ENCODE data around the gene L3MBTL4.

The L3MBTL4 gene

GRCh38 chr18:5973099-5973498, 441.6 kb downstream of the L3MBTL4 start:
- Histone ChIP-seq H3K36me3 (ENCODE audit: control insufficient read depth, insufficient read depth, low read length) (no peaks in the 10 kb centered on the region), H3K27ac (ENCODE audit: low read length) (no peak overlapping the region), H3K4me3 (ENCODE audit: low read length) (no peak overlapping the region), H3K4me1 (ENCODE audit: control insufficient read depth, insufficient read depth, low read length) (peaks cover 3% of the 10 kb centered on the region; the same call in 1 of the 2 replicates), H3K9me3 (ENCODE audit: control insufficient read depth, insufficient read depth, low read length) (no peaks in the 10 kb centered on the region), H3K27me3 (ENCODE audit: control insufficient read depth, insufficient read depth, low read length) (no peaks in the 10 kb centered on the region)
- no CpG with 5 or more reads among the region's 3 CpGs for WGBS (ENCODE audit: insufficient coverage, insufficient read length)
- DNase-seq (ENCODE audit: low read depth, low spot score), result no peak

GRCh38 chr18:5972298-5972697, 442.4 kb downstream of the L3MBTL4 start:
- no peaks in the 10 kb centered on the region for H3K36me3 ChIP-seq (ENCODE audit: control insufficient read depth, insufficient read depth, low read length)
- no peaks in the 10 kb centered on the region for H3K27me3 ChIP-seq (ENCODE audit: control insufficient read depth, insufficient read depth, low read length)
- peaks cover 3% of the 10 kb centered on the region; the same call in 1 of the 2 replicates for H3K4me1 ChIP-seq (ENCODE audit: control insufficient read depth, insufficient read depth, low read length)
- H3K4me3 ChIP-seq (ENCODE audit: low read length), result no peak overlapping the region
- no peak overlapping the region for H3K27ac ChIP-seq (ENCODE audit: low read length)
- no peak for DNase-seq (ENCODE audit: low read depth, low spot score)
- H3K9me3 ChIP-seq (ENCODE audit: control insufficient read depth, insufficient read depth, low read length), result no peaks in the 10 kb centered on the region
- no CpG with 5 or more reads among the region's 7 CpGs for WGBS (ENCODE audit: insufficient coverage, insufficient read length)

GRCh38 chr18:5969989-5970403, 444.7 kb downstream of the L3MBTL4 start:
- Histone ChIP-seq H3K4me3 (ENCODE audit: low read length) (no peak overlapping the region), H3K4me1 (ENCODE audit: control insufficient read depth, insufficient read depth, low read length) (peaks cover 3% of the 10 kb centered on the region; the same call in 1 of the 2 replicates), H3K36me3 (ENCODE audit: control insufficient read depth, insufficient read depth, low read length) (no peaks in the 10 kb centered on the region), H3K27ac (ENCODE audit: low read length) (no peak overlapping the region), H3K27me3 (ENCODE audit: control insufficient read depth, insufficient read depth, low read length) (no peaks in the 10 kb centered on the region), H3K9me3 (ENCODE audit: control insufficient read depth, insufficient read depth, low read length) (no peaks in the 10 kb centered on the region)
- WGBS (ENCODE audit: insufficient coverage, insufficient read length), result no CpG with 5 or more reads among the region's 3 CpGs
- DNase-seq (ENCODE audit: low read depth, low spot score), result no peak

- WGBS (ENCODE audit: insufficient coverage, insufficient read length), result no CpG with 5 or more reads among the region's 16 CpGs
- Histone ChIP-seq H3K36me3 (ENCODE audit: control insufficient read depth, insufficient read depth, low read length) (no peaks in the 10 kb centered on the region), H3K9me3 (ENCODE audit: control insufficient read depth, insufficient read depth, low read length) (no peaks in the 10 kb centered on the region), H3K4me3 (ENCODE audit: low read length) (no peak overlapping the region), H3K4me1 (ENCODE audit: control insufficient read depth, insufficient read depth, low read length) (peaks cover 3% of the 10 kb centered on the region; the same call in 1 of the 2 replicates), H3K27me3 (ENCODE audit: control insufficient read depth, insufficient read depth, low read length) (no peaks in the 10 kb centered on the region), H3K27ac (ENCODE audit: low read length) (no peak overlapping the region)
- DNase-seq (ENCODE audit: low read depth, low spot score), result no peak
These were observed 445.2 kb downstream of the L3MBTL4 start for GRCh38 chr18:5969355-5969988.

GRCh38 chr18:5967666-5968065, 447.0 kb downstream of the L3MBTL4 start:
- Histone ChIP-seq H3K27ac (ENCODE audit: low read length) (no peak overlapping the region), H3K27me3 (ENCODE audit: control insufficient read depth, insufficient read depth, low read length) (no peaks in the 10 kb centered on the region), H3K4me1 (ENCODE audit: control insufficient read depth, insufficient read depth, low read length) (peaks cover 3% of the 10 kb centered on the region; the same call in 1 of the 2 replicates), H3K9me3 (ENCODE audit: control insufficient read depth, insufficient read depth, low read length) (no peaks in the 10 kb centered on the region), H3K4me3 (ENCODE audit: low read length) (no peak overlapping the region), H3K36me3 (ENCODE audit: control insufficient read depth, insufficient read depth, low read length) (no peaks in the 10 kb centered on the region)
- WGBS (ENCODE audit: insufficient coverage, insufficient read length), result no CpG with 5 or more reads among the region's 8 CpGs
- no peak for DNase-seq (ENCODE audit: low read depth, low spot score)

- H3K27me3 ChIP-seq (ENCODE audit: control insufficient read depth, insufficient read depth, low read length), result no peaks in the 10 kb centered on the region
- H3K36me3 ChIP-seq (ENCODE audit: control insufficient read depth, insufficient read depth, low read length), result no peaks in the 10 kb centered on the region
- no peak overlapping the region for H3K27ac ChIP-seq (ENCODE audit: low read length)
- no CpG with 5 or more reads among the region's 8 CpGs for WGBS (ENCODE audit: insufficient coverage, insufficient read length)
- H3K4me1 ChIP-seq (ENCODE audit: control insufficient read depth, insufficient read depth, low read length), result peaks cover 3% of the 10 kb centered on the region; the same call in 1 of the 2 replicates
- DNase-seq (ENCODE audit: low read depth, low spot score), result no peak
- H3K9me3 ChIP-seq (ENCODE audit: control insufficient read depth, insufficient read depth, low read length), result no peaks in the 10 kb centered on the region
- no peak overlapping the region for H3K4me3 ChIP-seq (ENCODE audit: low read length)
These were observed 447.7 kb downstream of the L3MBTL4 start for GRCh38 chr18:5967007-5967406.

- Histone ChIP-seq H3K4me3 (ENCODE audit: low read length) (no peak overlapping the region), H3K27me3 (ENCODE audit: control insufficient read depth, insufficient read depth, low read length) (no peaks in the 10 kb centered on the region), H3K36me3 (ENCODE audit: control insufficient read depth, insufficient read depth, low read length) (no peaks in the 10 kb centered on the region), H3K4me1 (ENCODE audit: control insufficient read depth, insufficient read depth, low read length) (peaks cover 3% of the 10 kb centered on the region; the same call in 1 of the 2 replicates), H3K27ac (ENCODE audit: low read length) (no peak overlapping the region), H3K9me3 (ENCODE audit: control insufficient read depth, insufficient read depth, low read length) (no peaks in the 10 kb centered on the region)
- WGBS (ENCODE audit: insufficient coverage, insufficient read length), result no CpG with 5 or more reads among the region's 4 CpGs
- no peak for DNase-seq (ENCODE audit: low read depth, low spot score)
These were observed 448.2 kb downstream of the L3MBTL4 start for GRCh38 chr18:5966514-5966913.

- Histone ChIP-seq H3K4me1 (ENCODE audit: control insufficient read depth, insufficient read depth, low read length) (peaks cover 3% of the 10 kb centered on the region; the same call in 1 of the 2 replicates), H3K9me3 (ENCODE audit: control insufficient read depth, insufficient read depth, low read length) (no peaks in the 10 kb centered on the region), H3K27ac (ENCODE audit: low read length) (no peak overlapping the region), H3K27me3 (ENCODE audit: control insufficient read depth, insufficient read depth, low read length) (no peaks in the 10 kb centered on the region), H3K4me3 (ENCODE audit: low read length) (no peak overlapping the region), H3K36me3 (ENCODE audit: control insufficient read depth, insufficient read depth, low read length) (no peaks in the 10 kb centered on the region)
- no peak for DNase-seq (ENCODE audit: low read depth, low spot score)
- WGBS (ENCODE audit: insufficient coverage, insufficient read length), result no CpG with 5 or more reads among the region's 2 CpGs
These were observed 449.7 kb downstream of the L3MBTL4 start for GRCh38 chr18:5964996-5965395.

- Histone ChIP-seq H3K4me1 (ENCODE audit: control insufficient read depth, insufficient read depth, low read length) (0 out of 2 replicates have a peak, but pooled peaks cover 2% of the 10 kb centered on the region), H3K27ac (ENCODE audit: low read length) (no peak overlapping the region), H3K27me3 (ENCODE audit: control insufficient read depth, insufficient read depth, low read length) (no peaks in the 10 kb centered on the region), H3K36me3 (ENCODE audit: control insufficient read depth, insufficient read depth, low read length) (no peaks in the 10 kb centered on the region), H3K9me3 (ENCODE audit: control insufficient read depth, insufficient read depth, low read length) (no peaks in the 10 kb centered on the region), H3K4me3 (ENCODE audit: low read length) (no peak overlapping the region)
- no CpG with 5 or more reads among the region's 5 CpGs for WGBS (ENCODE audit: insufficient coverage, insufficient read length)
- DNase-seq (ENCODE audit: low read depth, low spot score), result no peak
These were observed 450.1 kb downstream of the L3MBTL4 start for GRCh38 chr18:5964596-5964995.

- no peak for DNase-seq (ENCODE audit: low read depth, low spot score)
- WGBS (ENCODE audit: insufficient coverage, insufficient read length), result no CpG with 5 or more reads among the region's 8 CpGs
- H3K4me1 ChIP-seq (ENCODE audit: control insufficient read depth, insufficient read depth, low read length), result 0 out of 2 replicates have a peak, but pooled peaks cover 2% of the 10 kb centered on the region
These were observed 450.6 kb downstream of the L3MBTL4 start for GRCh38 chr18:5964108-5964507.

GRCh38 chr18:5963267-5963666, 451.4 kb downstream of the L3MBTL4 start:
- Histone ChIP-seq H3K4me1 (ENCODE audit: control insufficient read depth, insufficient read depth, low read length) (0 out of 2 replicates have a peak, but pooled peaks cover 2% of the 10 kb centered on the region), H3K36me3 (ENCODE audit: control insufficient read depth, insufficient read depth, low read length) (no peaks in the 10 kb centered on the region), H3K4me3 (ENCODE audit: low read length) (no peak overlapping the region), H3K27ac (ENCODE audit: low read length) (no peak overlapping the region), H3K27me3 (ENCODE audit: control insufficient read depth, insufficient read depth, low read length) (no peaks in the 10 kb centered on the region), H3K9me3 (ENCODE audit: control insufficient read depth, insufficient read depth, low read length) (no peaks in the 10 kb centered on the region)
- whole genome bisulfite sequencing (ENCODE audit: insufficient coverage, insufficient read length), result no CpG with 5 or more reads among the region's 7 CpGs
- no peak for DNase-seq (ENCODE audit: low read depth, low spot score)

More at GRCh38 chr18:5964108-5964507, 450.6 kb downstream of the L3MBTL4 start:
- no peaks in the 10 kb centered on the region for H3K9me3 ChIP-seq (ENCODE audit: control insufficient read depth, insufficient read depth, low read length)
- no peaks in the 10 kb centered on the region for H3K36me3 ChIP-seq (ENCODE audit: control insufficient read depth, insufficient read depth, low read length)
- no peaks in the 10 kb centered on the region for H3K27me3 ChIP-seq (ENCODE audit: control insufficient read depth, insufficient read depth, low read length)
- no peak overlapping the region for H3K27ac ChIP-seq (ENCODE audit: low read length)
- H3K4me3 ChIP-seq (ENCODE audit: low read length), result no peak overlapping the region

Measured in iPS DF 6.9 (cell line).